B cell (primary cell): ENCODE results near the gene GUCA2A.

Source experiments
- EZH2 ChIP-seq: IDR thresholded peaks from 2 replicates; pipeline ENCODE4 v1.6.1; 2012; ENCODE audit warnings: borderline replicate concordance, low read depth, mild to moderate bottlenecking, moderate library complexity, low read length; ENCODE audit not compliant: insufficient read depth, poor library complexity, severe bottlenecking
- TF ChIP-seq, protein P1 (sequence below): fragments of 200-600 bp; IDR thresholded peaks from one replicate; pipeline ENCODE4 v1.8.0; 2022; ENCODE audit warnings: antibody characterized with exemption, mild to moderate bottlenecking

DNA sequence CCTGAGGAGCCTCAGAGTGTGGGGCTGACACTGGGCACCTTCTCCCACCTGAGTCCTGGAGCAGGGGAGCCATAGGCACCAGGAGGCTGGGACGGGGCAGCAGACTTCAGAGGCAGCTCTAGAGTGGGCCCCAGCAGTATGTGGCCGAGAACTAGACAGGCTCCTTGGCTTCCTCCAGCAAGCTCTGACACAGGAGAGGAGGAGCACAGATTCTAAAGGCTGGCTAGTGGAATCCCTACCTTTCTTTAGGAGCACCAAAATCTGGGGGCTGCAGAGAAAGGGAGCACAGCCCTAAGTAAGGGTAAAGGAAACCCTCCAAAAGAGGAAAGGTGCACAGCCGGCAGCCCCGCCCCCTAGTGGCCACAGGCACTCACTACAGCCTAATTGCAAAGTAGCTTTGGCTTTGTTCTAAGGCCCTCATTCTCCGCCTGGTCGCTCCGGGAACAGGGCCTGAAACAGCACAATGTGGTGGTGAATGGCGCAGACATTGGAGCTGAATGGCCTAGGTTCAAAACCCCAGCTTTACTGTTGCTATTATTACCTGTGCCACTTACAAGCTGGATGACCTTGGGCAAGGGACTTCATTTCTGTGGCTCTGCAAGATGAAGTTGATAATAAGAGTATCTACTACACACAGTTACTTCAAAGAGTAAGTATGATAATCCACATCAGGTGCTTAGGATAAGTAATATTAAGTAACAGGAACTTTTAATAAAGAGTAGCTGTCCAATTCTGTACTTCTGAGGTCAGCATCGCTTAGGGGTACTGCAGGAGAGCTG, 8.8 kb upstream of the GUCA2A start:
- TF ChIP-seq, protein P1, sequence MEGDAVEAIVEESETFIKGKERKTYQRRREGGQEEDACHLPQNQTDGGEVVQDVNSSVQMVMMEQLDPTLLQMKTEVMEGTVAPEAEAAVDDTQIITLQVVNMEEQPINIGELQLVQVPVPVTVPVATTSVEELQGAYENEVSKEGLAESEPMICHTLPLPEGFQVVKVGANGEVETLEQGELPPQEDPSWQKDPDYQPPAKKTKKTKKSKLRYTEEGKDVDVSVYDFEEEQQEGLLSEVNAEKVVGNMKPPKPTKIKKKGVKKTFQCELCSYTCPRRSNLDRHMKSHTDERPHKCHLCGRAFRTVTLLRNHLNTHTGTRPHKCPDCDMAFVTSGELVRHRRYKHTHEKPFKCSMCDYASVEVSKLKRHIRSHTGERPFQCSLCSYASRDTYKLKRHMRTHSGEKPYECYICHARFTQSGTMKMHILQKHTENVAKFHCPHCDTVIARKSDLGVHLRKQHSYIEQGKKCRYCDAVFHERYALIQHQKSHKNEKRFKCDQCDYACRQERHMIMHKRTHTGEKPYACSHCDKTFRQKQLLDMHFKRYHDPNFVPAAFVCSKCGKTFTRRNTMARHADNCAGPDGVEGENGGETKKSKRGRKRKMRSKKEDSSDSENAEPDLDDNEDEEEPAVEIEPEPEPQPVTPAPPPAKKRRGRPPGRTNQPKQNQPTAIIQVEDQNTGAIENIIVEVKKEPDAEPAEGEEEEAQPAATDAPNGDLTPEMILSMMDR: peak; percentile 92
- no peak for TF ChIP-seq EZH2
